HG02981 (cell line): Measurements from ENCODE around the gene TRPM3.

Source experiments
- ATAC-seq: cut with Tn5 transposase; IDR thresholded peaks from one replicate; pipeline ENCODE4 v1.9.1; 2021; ENCODE audit warnings: mild to moderate bottlenecking, moderate library complexity; ENCODE audit not compliant: unreplicated experiment

Gene TRPM3

DNA sequence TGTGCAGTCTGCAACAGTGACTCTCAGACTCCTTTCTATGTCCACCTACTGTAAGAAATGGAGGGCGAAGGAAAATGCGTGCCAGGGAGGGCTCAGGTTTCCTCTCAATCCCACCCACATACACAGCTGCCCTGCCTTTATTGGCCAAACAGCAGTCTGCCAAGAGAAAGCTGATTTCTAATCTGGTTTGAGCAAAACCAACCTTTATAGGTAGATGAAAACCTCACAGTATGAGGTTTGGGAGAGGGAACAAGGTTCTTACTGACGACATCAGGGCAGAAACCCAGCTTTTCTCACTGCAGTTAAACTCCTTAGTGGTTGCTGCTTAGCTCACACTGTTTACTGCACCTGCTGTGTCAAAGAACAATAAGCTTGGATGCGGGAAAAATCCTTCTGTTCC is 554.7 kb downstream of the TRPM3 start:
- ATAC-seq: no peak

DNA sequence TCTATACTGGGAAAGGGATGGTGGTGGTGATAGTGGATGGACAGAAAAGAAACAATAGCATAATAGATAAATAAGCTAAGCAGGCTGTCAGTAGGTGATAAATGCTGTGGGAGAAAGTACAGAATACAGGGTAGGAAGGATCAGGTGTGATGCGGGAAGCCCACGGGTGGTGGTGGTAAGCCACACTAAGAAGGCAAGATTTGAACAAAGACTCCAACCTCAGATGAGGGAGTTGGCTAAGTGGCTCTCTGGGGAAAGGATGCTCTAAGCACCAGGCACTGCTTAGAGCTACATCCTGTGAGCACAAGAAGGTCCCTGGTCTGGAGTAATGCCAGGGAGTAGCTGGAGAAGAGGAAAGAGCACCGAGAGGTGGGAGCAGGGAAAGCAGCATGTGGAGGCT is 555.4 kb downstream of the TRPM3 start:
- ATAC-seq: no peak

GRCh38 chr9:70564468-70565335 is 556.7 kb downstream of the TRPM3 start:
- no peak for ATAC-seq

- peak; percentile 97 for ATAC-seq
Observed at GRCh38 chr9:70563431-70564204, 557.8 kb downstream of the TRPM3 start.

- ATAC-seq: no peak
Observed at GRCh38 chr9:70563010-70563409, 558.4 kb downstream of the TRPM3 start.

DNA sequence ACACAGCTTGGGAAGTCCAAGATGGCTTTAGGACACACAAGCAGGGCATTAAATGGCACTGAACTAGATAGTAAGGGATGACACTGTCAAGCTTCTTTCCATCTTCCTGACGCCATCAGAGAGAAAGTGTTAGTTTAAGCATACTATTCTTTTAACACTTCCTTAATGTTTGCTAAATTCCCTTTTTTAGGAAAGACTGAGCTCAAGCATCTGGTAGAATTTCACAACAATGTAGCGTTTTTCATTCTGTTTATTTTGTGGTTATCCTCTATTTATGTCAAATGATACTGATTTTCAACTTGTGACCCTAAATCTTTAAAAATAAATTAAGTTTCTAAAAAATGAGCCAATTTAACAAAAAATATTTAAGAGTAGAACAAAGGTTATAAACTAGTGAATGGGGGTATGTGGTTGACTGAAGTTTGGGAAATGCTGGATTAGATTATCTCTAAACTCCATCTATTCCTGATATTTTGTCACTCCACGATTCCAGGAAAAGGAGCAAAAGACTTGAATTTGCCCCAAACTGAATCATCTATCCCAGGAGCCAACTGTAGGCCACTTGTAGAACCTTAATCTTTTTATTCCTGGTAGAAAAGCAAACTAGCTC is 559.5 kb downstream of the TRPM3 start:
- ATAC-seq: no peak

DNA sequence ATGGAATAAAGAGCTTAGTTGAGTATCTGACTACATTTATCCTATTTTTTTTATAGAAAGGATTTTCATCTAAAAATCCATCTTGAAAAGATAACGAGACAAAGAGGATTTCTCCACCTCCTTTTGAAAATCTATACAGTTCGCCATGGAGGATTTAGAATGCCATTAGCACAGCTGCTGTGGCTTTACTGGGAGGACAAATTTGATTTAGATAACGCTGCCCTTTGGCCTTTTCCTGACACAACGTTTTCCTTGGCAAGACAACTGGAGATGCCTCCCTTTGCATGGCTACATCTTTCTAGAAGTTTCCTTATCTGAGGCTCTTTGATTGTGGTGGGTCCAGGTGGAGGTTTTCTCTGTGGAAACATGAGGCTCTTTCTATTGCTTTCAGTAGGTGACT is 560.3 kb downstream of the TRPM3 start:
- ATAC-seq: no peak

DNA sequence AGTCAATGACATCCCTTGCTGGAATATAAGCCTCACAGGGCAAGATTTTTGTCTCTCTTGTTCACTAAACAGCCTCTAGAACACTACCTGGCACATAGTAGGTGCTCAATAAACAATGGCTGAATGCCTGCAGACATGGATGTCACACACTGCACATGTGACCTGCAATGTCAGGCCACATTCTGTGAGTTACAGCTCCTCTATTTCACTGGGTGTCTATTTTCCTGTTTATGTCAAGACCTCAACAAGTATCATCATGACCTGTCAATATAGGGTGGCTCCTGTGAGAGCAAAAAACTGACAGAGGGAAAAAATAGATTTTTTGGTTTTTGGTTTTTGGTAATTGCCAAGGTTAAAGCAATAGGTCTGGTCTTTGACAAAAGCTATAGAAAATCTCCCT is 562.3 kb downstream of the TRPM3 start:
- ATAC-seq: no peak

GRCh38 chr9:70557661-70558369 is 563.6 kb downstream of the TRPM3 start:
- ATAC-seq: peak; percentile 99

DNA sequence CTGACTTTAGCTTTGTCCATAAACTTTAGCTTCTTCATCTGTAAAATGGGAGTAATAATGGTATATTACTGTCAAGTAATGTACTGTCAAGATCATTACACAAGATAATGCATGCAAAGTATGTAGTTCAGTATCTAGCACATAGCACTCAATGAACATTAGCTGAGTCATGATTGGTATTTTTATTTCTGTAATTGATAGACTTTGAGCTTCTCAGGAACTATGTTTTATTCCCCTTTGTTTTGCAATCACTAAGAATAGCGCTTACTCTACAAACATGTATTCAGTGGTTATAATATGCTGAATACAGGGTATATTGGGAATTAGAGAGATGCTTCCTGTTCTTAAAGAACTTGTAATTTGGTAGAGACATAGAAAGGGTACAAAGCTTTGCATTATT is 564.6 kb downstream of the TRPM3 start:
- no peak for ATAC-seq

DNA sequence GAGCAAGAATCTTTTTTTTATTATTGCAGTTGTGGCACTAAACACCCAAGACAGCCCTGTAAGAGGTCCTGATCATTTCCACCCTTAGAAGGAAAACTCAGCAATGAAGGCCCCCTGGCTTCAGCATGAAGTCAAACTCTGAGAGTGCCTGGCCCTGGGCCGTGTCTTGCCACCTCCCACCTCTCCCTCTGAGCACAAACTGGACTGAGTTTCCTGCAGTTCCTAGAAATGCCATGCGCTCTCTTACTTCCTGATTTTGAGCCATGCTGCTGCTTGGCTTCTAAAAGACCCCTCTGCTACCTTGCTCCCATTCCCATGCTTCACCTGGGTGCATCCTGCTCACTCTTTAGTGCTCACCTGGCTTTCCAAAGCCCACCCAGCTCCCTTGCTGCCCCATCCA is 566.5 kb downstream of the TRPM3 start:
- no peak for ATAC-seq

DNA sequence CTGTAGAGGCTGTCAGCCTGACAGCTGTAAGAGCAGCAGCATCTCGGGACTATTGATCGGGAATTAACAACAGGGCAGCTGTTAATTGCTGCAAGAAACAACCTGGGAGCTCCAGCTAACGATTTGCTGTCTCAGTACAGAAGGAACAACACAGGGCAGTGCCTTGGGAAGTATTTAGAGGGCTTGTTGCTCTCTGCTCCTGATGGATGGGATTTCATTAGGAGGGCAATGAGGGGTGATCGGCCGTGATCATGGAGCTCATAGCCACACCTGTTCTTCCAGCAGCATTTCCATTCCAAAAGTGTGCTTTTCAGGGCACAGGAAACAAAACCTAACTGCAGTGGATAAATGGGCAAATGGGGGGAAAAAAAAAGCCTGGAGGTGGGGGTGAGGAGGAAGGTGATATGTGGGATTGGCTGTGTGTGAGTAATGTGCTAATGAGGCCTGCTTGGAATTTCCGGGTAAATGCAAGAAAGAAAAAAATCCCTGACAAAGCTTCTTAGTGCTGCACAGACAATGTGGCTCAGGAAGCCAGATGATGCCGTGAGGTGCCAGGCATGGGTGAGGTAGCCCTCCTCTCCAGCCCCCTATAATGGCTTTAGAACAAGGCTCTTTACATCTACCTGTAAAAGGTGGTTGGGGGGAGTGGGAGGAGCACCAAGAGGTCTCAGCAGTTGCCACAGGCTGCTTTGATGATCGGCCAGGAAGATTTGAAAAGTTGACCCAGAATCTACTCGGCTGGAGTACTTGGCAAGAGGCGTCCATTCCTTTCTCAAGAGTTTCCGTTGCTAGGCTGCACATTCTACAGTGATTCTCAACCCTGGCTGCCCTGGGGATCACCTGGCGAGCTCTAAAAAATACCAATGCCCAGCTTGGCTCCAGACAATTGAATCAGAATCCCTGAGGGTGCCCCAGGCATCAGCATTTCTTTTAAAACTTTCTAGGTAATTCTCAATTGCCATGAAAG is 567.4 kb downstream of the TRPM3 start:
- ATAC-seq: no peak

DNA sequence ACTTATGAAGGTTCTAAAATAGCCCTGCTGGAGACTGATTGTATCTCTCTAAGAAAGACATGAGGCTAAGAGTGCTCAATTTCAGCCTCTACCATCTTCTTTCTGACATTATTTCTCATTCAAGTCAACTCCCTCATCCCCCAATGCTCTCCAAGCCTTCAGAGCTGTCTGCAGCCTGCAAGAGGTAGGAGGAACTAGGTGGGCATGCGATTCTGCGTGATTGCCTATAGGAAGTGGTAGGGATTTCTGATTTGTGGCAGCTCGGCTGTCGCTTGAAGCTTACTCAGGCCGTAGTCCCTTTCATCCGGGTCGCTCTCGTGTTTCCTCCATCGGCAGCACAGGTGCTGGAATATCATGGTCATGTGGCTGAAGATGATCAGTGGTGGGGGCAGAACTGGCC is 568.9 kb downstream of the TRPM3 start:
- no peak for ATAC-seq

DNA sequence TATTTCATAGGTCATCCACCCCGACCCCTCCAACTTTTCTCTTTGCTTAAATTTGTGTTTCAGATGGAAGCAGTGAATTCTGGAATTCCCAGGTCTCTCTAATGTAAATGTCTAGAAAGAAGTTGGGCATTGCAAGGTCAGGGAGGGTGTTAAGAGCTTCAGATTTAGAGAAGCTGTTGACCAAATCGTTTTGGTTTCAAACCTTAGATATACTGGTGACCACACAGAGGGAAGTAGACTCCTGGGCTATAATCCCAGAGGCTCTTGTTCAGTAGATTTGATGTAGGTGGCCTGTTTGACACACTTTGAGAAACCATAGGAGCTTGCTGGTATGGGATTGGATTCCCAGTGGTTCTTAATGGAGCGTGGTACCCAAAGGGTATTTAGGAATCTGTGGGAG is 569.6 kb downstream of the TRPM3 start:
- no peak for ATAC-seq

- no peak for ATAC-seq
Observed at GRCh38 chr9:70551396-70551795, 570.0 kb downstream of the TRPM3 start.

DNA sequence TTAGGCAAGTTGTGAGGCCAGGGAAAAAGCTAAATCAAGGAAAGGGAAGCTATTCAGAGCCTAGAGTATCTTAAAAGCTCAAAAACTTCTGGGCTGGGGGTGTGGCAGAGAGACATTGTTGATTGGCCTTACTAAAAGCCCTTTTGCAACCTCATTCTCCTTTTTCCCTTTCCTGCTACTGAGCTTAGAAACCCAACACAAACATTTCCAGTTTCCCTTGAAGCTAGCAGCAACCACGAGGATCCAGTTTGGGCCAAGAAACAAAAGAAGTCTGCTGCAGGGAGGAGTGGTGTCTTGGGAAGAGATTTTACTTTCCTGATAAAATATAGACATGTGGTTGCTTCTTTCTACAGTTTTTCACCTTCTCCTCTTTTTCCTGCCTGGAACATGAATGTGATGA is 571.5 kb downstream of the TRPM3 start:
- ATAC-seq: no peak

DNA sequence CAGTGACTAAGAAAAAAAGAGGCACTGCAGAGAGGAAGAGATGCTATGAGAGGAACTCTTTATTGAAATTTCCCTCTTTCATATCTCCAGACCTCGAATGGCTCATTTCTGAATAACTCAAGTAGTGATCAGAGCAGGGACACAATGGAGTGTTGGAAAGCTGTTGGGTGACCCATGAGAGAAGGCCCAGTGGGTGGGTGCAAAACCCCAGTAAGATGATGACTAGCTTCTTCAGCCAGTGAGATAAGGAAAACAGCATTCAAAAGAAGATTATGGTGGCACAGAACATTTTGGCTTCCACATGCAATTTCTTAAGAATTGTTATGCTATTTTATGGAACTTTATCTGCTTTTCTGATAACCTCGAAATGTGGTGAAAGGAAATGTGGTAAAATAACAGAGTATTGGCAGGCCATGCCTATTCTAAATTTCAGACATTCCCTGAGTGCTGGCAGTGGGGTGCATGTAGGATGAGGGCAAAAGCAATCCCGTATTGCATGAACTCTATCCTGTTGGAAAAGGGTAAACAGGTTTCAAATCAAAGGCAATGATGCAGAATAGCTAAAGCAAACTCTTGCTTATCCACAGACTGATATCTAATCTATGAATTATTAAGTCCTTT is 579.0 kb downstream of the TRPM3 start:
- no peak for ATAC-seq

DNA sequence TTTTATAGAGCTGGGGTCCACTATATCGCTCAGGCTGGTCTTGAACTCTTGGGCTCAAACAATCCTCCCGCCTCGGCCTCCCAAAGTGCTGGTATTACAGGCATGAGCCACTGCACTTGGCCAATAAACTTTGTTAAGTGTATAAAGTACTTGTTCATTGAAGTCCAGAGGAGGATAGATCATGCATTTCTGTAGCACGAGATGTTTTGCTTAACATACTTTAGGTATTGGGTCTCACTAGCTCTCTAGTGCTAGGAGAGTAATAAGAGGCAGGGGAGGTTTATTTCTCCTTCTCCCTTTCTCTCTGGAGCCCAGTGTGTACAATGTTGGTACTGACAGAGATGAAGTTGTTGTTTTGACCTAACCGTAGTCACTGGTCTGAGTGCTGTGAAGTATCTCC is 581.4 kb downstream of the TRPM3 start:
- no peak for ATAC-seq

GRCh38 chr9:70539526-70539925 is 581.9 kb downstream of the TRPM3 start:
- no peak for ATAC-seq

- ATAC-seq: no peak
Observed at GRCh38 chr9:70539001-70539400, 582.4 kb downstream of the TRPM3 start.
